Nephron (organoid): ENCODE data around the gene GADL1.
A peak's percentile ranks its signal among the peaks of the same experiment; 100 is the strongest.

ENCODE experiments used
- H3K27ac Mint-ChIP-seq, 3 experiments: 2 replicates each; pipeline ENCODE4 v1.8.0; 2020; ENCODE audit warnings: mixed read lengths in 3 of 3, mild to moderate bottlenecking in 2 of 3, moderate library complexity in 1 of 3
- H3K27me3 Mint-ChIP-seq: 2 replicates; pipeline ENCODE4 v1.8.0; 2021; ENCODE audit warnings: low read depth, mild to moderate bottlenecking, moderate library complexity, mixed read lengths
- H3K36me3 Mint-ChIP-seq: 2 replicates; pipeline ENCODE4 v1.8.0; 2020; ENCODE audit warnings: low read depth, mixed read lengths
- H3K4me1 Mint-ChIP-seq: 2 replicates; pipeline ENCODE4 v1.8.0; 2020; ENCODE audit warnings: mixed read lengths
- H3K4me3 Mint-ChIP-seq, 3 experiments: 2 replicates each; pipeline ENCODE4 v1.8.0; 2020; ENCODE audit warnings: mild to moderate bottlenecking in 3 of 3, mixed read lengths in 3 of 3, moderate library complexity in 2 of 3
- H3K9me3 Mint-ChIP-seq: 2 replicates; pipeline ENCODE4 v1.8.0; 2020; ENCODE audit warnings: mixed read lengths
- CTCF ChIP-seq, 3 experiments: fragments of 200-600 bp; sonication (generic); IDR thresholded peaks; one replicate each; pipeline ENCODE4 v1.5.0; 2021; ENCODE audit warnings: antibody characterized with exemption in 3 of 3; ENCODE audit not compliant: unreplicated experiment in 3 of 3

GADL1 gene

GRCh38 chr3:30768703-30769550 is 125.5 kb downstream of the GADL1 start:
- peak; percentile 83 to 92 (median 84) for TF ChIP-seq CTCF (IDR thresholded peaks at IDR 0.05; ENCODE audit: unreplicated experiment in 3 of 3)
- H3K27me3 Mint-ChIP-seq: peaks cover 10% of the 10 kb centered on the region
- no peaks in the 10 kb centered on the region for H3K36me3 Mint-ChIP-seq
- H3K27ac Mint-ChIP-seq: peak overlapping the region; percentile 11 to 69 (median 42)
- H3K9me3 Mint-ChIP-seq: no peaks in the 10 kb centered on the region
- H3K4me1 Mint-ChIP-seq: peaks cover 38% of the 10 kb centered on the region
- no peak overlapping the region for H3K4me3 Mint-ChIP-seq

- H3K9me3 Mint-ChIP-seq: no peaks in the 10 kb centered on the region
- no peak overlapping the region for H3K27ac Mint-ChIP-seq
Observed at GRCh38 chr3:30768046-30768445, 126.4 kb downstream of the GADL1 start.

GRCh38 chr3:30766522-30766921 is 127.9 kb downstream of the GADL1 start:
- peaks cover 6% of the 10 kb centered on the region for H3K27me3 Mint-ChIP-seq
- peaks cover 26% of the 10 kb centered on the region for H3K4me1 Mint-ChIP-seq
- TF ChIP-seq CTCF (IDR thresholded peaks at IDR 0.05; ENCODE audit: unreplicated experiment in 3 of 3): no peak
- H3K9me3 Mint-ChIP-seq: no peaks in the 10 kb centered on the region
- H3K4me3 Mint-ChIP-seq: no peak overlapping the region
- H3K36me3 Mint-ChIP-seq: no peaks in the 10 kb centered on the region
- no peak overlapping the region for H3K27ac Mint-ChIP-seq

More at GRCh38 chr3:30768046-30768445, 126.4 kb downstream of the GADL1 start:
- H3K4me3 Mint-ChIP-seq: no peak overlapping the region
- peaks cover 38% of the 10 kb centered on the region for H3K4me1 Mint-ChIP-seq
- no peaks in the 10 kb centered on the region for H3K36me3 Mint-ChIP-seq
- H3K27me3 Mint-ChIP-seq: peaks cover 10% of the 10 kb centered on the region
- no peak for TF ChIP-seq CTCF (IDR thresholded peaks at IDR 0.05; ENCODE audit: unreplicated experiment in 3 of 3)

- Mint-ChIP-seq H3K9me3 (no peaks in the 10 kb centered on the region), H3K4me3 (no peak overlapping the region), H3K27ac (no peak overlapping the region), H3K27me3 (peaks cover 6% of the 10 kb centered on the region), H3K4me1 (peaks cover 11% of the 10 kb centered on the region), H3K36me3 (no peaks in the 10 kb centered on the region)
- no peak for TF ChIP-seq CTCF (IDR thresholded peaks at IDR 0.05; ENCODE audit: unreplicated experiment in 3 of 3)
Observed at GRCh38 chr3:30764891-30765290, 129.6 kb downstream of the GADL1 start.

GRCh38 chr3:30764281-30764680 is 130.2 kb downstream of the GADL1 start:
- Mint-ChIP-seq H3K4me3 (no peak overlapping the region), H3K4me1 (peaks cover 11% of the 10 kb centered on the region), H3K27ac (no peak overlapping the region), H3K27me3 (peaks cover 6% of the 10 kb centered on the region), H3K36me3 (no peaks in the 10 kb centered on the region), H3K9me3 (no peaks in the 10 kb centered on the region)
- TF ChIP-seq CTCF (IDR thresholded peaks at IDR 0.05; ENCODE audit: unreplicated experiment in 3 of 3): no peak

DNA sequence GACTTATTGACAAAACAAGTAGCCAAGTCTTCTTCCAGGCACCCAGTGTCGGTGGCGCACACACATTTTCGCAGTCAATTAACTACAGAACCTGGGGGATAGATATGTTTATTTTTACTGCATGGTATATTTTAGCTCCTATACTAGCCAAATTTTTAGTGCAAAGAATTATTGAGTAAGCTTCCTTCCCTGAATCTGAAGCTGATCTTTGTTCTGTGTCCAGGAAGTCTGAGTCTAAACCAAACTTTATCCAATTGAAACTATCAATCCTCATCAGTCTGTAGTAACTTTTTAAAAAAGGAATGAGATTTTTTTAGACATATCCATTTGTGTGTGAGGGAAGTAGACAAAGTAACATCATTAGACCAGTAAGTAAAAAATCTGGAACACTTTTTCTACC is 133.1 kb downstream of the GADL1 start:
- H3K27me3 Mint-ChIP-seq: no peaks in the 10 kb centered on the region
- no peaks in the 10 kb centered on the region for H3K4me1 Mint-ChIP-seq
- no peak for TF ChIP-seq CTCF (IDR thresholded peaks at IDR 0.05; ENCODE audit: unreplicated experiment in 3 of 3)
- H3K27ac Mint-ChIP-seq: no peak overlapping the region
- no peaks in the 10 kb centered on the region for H3K36me3 Mint-ChIP-seq
- H3K9me3 Mint-ChIP-seq: no peaks in the 10 kb centered on the region
- no peak overlapping the region for H3K4me3 Mint-ChIP-seq
